ENCODE data around the gene NKX6-1. TPM values are rescaled to one million over a fixed set of nuclear protein-coding genes. Genes with fewer than 3 reads are reported as not detected.

NKX6-1 gene
- total RNA-seq, 1 donor from 2014 or later, result 25.6 TPM

DNA sequence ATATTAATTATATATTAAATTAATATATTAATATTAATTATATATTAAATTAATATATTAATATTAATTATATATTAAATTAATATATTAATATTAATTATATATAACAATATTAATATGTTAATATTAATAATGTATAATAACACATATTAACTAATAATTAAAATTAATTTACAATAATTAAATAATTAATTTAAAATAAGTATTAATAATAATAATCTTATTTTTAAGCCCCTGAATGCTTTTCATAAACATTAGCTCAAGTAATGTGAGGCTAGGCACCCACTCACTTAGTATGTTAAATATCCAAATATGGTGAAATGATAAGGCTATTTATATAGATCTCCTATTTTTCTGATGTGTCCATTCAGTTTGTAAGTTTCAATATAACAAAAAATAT, 26.9 kb downstream of the NKX6-1 start:
- Mint-ChIP-seq H3K27me3 (ENCODE audit: unreplicated experiment) (peaks cover 2% of the 10 kb centered on the region), H3K27ac (ENCODE audit: unreplicated experiment) (no peak overlapping the region), H3K9me3 (ENCODE audit: unreplicated experiment) (no peaks in the 10 kb centered on the region), H3K36me3 (ENCODE audit: unreplicated experiment) (no peaks in the 10 kb centered on the region), H3K4me1 (ENCODE audit: low read depth, unreplicated experiment) (no peaks in the 10 kb centered on the region), H3K4me3 (ENCODE audit: unreplicated experiment) (no peak overlapping the region)
- DNase-seq, result no peak
- TF ChIP-seq, protein P1, sequence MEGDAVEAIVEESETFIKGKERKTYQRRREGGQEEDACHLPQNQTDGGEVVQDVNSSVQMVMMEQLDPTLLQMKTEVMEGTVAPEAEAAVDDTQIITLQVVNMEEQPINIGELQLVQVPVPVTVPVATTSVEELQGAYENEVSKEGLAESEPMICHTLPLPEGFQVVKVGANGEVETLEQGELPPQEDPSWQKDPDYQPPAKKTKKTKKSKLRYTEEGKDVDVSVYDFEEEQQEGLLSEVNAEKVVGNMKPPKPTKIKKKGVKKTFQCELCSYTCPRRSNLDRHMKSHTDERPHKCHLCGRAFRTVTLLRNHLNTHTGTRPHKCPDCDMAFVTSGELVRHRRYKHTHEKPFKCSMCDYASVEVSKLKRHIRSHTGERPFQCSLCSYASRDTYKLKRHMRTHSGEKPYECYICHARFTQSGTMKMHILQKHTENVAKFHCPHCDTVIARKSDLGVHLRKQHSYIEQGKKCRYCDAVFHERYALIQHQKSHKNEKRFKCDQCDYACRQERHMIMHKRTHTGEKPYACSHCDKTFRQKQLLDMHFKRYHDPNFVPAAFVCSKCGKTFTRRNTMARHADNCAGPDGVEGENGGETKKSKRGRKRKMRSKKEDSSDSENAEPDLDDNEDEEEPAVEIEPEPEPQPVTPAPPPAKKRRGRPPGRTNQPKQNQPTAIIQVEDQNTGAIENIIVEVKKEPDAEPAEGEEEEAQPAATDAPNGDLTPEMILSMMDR (IDR thresholded peaks at IDR 0.05; ENCODE audit: partially characterized antibody, unreplicated experiment), result no peak

- DNase-seq, result no peak
- TF ChIP-seq, protein P1 (IDR thresholded peaks at IDR 0.05; ENCODE audit: partially characterized antibody, unreplicated experiment), result no peak
- no peak overlapping the region for H3K27ac Mint-ChIP-seq (ENCODE audit: unreplicated experiment)
- no peaks in the 10 kb centered on the region for H3K36me3 Mint-ChIP-seq (ENCODE audit: unreplicated experiment)
- no peaks in the 10 kb centered on the region for H3K4me1 Mint-ChIP-seq (ENCODE audit: low read depth, unreplicated experiment)
- no peaks in the 10 kb centered on the region for H3K27me3 Mint-ChIP-seq (ENCODE audit: unreplicated experiment)
- no peak overlapping the region for H3K4me3 Mint-ChIP-seq (ENCODE audit: unreplicated experiment)
- no peaks in the 10 kb centered on the region for H3K9me3 Mint-ChIP-seq (ENCODE audit: unreplicated experiment)
Measured at GRCh38 chr4:84470204-84470785, 28.8 kb downstream of the NKX6-1 start.

DNA sequence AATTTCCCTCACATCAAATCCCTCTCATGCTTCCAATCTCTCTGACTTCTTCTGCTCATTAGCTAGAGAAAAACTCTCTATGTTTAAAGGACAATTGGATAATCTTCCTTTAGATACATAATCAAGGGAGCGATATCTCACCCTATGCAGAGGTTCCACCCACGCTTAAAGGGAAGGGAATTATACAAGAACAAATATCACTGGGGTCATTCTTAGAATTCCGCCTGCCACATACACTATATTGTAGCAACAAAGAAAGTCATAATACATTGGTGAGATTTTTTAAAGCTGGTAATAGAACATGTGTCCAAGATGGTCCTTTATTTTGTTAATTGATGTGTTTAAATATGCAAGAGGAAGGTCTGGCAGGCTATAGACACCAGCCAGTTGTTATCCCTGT, 31.5 kb downstream of the NKX6-1 start:
- Mint-ChIP-seq H3K4me3 (ENCODE audit: unreplicated experiment) (no peak overlapping the region), H3K36me3 (ENCODE audit: unreplicated experiment) (no peaks in the 10 kb centered on the region), H3K27ac (ENCODE audit: unreplicated experiment) (no peak overlapping the region), H3K9me3 (ENCODE audit: unreplicated experiment) (no peaks in the 10 kb centered on the region), H3K27me3 (ENCODE audit: unreplicated experiment) (no peaks in the 10 kb centered on the region), H3K4me1 (ENCODE audit: low read depth, unreplicated experiment) (no peaks in the 10 kb centered on the region)
- no peak for DNase-seq
- TF ChIP-seq, protein P1 (IDR thresholded peaks at IDR 0.05; ENCODE audit: partially characterized antibody, unreplicated experiment), result no peak

DNA sequence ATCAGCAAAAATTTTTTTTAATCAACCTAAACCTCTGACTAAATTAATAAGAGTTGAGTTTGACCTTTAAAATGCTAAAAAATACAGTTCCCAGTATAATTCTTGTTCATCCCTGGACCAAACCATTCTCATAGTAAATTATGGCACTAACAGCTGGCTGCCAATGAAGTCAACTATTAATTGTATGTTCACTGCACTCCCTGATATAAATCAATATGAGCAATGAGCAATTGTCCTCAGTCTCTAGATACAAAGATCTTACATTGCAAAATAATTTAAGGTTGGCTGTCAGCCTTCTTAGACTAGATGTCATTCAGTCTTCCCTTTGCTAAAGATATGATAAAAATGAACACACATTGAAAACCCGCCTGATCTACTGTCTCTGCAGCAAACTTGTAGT, 39.3 kb downstream of the NKX6-1 start:
- no peaks in the 10 kb centered on the region for H3K9me3 Mint-ChIP-seq (ENCODE audit: unreplicated experiment)
- no peaks in the 10 kb centered on the region for H3K27me3 Mint-ChIP-seq (ENCODE audit: unreplicated experiment)
- H3K36me3 Mint-ChIP-seq (ENCODE audit: unreplicated experiment), result no peaks in the 10 kb centered on the region
- no peak overlapping the region for H3K4me3 Mint-ChIP-seq (ENCODE audit: unreplicated experiment)
- H3K4me1 Mint-ChIP-seq (ENCODE audit: low read depth, unreplicated experiment), result no peaks in the 10 kb centered on the region
- H3K27ac Mint-ChIP-seq (ENCODE audit: unreplicated experiment), result no peak overlapping the region
- DNase-seq, result no peak
- TF ChIP-seq, protein P1 (IDR thresholded peaks at IDR 0.05; ENCODE audit: partially characterized antibody, unreplicated experiment), result no peak

GRCh38 chr4:84456157-84456556, 42.9 kb downstream of the NKX6-1 start:
- Mint-ChIP-seq H3K27me3 (ENCODE audit: unreplicated experiment) (no peaks in the 10 kb centered on the region), H3K36me3 (ENCODE audit: unreplicated experiment) (no peaks in the 10 kb centered on the region), H3K9me3 (ENCODE audit: unreplicated experiment) (no peaks in the 10 kb centered on the region), H3K4me3 (ENCODE audit: unreplicated experiment) (no peak overlapping the region), H3K27ac (ENCODE audit: unreplicated experiment) (no peak overlapping the region), H3K4me1 (ENCODE audit: low read depth, unreplicated experiment) (no peaks in the 10 kb centered on the region)
- DNase-seq, result no peak
- TF ChIP-seq, protein P1 (IDR thresholded peaks at IDR 0.05; ENCODE audit: partially characterized antibody, unreplicated experiment), result no peak

Measured in glutamatergic neuron (in vitro differentiated cells).